ENCODE results near the gene ITGB5. TPM values are rescaled to one million over a fixed set of nuclear protein-coding genes. Genes with fewer than 3 reads are reported as not detected.

Gene ITGB5
- total RNA-seq, 1 experiment from 2014 or later: 339 TPM

DNA sequence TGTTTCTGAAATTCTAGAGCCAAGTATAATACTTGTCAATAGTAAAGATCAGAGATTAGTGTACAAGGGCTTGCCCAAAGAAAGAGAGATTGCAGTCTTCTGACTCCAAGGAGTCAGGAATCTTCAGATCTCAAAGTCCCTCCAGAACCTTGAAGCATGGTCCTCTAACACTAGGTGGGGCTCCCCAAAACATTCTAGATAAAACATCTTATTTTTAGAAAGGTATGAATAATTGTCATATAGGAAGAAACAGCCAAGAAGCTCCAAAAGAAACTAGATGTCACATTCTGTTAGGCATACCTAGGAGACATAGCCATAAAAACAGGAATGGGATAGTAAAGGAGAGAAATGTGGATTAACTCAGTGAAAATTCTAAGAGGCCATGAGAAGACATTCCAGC lies 36.7 kb upstream of the ITGB5 start (continued):
- TF ChIP-seq FOXJ3 (CRISPR knock-in tag; IDR thresholded peaks at IDR 0.05; ENCODE audit: borderline replicate concordance): no peak

DNA sequence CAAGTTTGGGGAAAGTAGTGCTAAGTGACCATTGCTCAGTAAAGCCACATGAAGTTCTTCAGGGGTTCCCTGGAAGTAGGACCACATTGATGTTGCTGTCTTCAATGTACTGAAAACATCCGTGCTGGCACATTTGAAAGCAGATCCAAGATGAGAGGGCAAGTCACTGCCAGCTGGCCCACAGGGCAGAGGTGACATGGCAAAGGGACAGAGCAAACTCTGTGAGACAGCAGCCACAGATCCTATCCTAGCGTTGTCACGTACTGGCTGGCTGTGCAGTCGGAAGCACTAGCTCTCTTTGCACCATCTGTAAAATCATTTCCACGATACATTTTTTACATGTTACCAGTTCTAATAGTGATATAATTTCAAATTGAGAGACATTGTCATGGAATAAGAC lies 33.6 kb upstream of the ITGB5 start:
- ATAC-seq (no peak), DNase-seq (ENCODE audit: low spot score) (no peak)
- H3K27me3 Mint-ChIP-seq (ENCODE audit: low read depth): no peaks in the 10 kb centered on the region
- H3K27ac Mint-ChIP-seq: no peak overlapping the region
- POLR2A ChIA-PET: no interaction called here
- TF ChIP-seq FOXK1 (CRISPR knock-in tag; IDR thresholded peaks at IDR 0.05) (no peak), ZNF219 (CRISPR knock-in tag; IDR thresholded peaks at IDR 0.05; ENCODE audit: borderline replicate concordance) (no peak), ZNF138 (CRISPR knock-in tag; conservative IDR thresholded peaks at IDR 0.05) (no peak), JUN (CRISPR knock-in tag; IDR thresholded peaks at IDR 0.05) (no peak), CREB1 (CRISPR knock-in tag; IDR thresholded peaks at IDR 0.05) (no peak), ZNF396 (CRISPR knock-in tag; IDR thresholded peaks at IDR 0.05; ENCODE audit: borderline replicate concordance) (no peak), ZNF425 (CRISPR knock-in tag; conservative IDR thresholded peaks at IDR 0.05) (no peak), NFATC4 (CRISPR knock-in tag; IDR thresholded peaks at IDR 0.05) (no peak)
- TF ChIP-seq, protein P1, sequence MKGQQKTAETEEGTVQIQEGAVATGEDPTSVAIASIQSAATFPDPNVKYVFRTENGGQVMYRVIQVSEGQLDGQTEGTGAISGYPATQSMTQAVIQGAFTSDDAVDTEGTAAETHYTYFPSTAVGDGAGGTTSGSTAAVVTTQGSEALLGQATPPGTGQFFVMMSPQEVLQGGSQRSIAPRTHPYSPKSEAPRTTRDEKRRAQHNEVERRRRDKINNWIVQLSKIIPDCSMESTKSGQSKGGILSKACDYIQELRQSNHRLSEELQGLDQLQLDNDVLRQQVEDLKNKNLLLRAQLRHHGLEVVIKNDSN (CRISPR knock-in tag; IDR thresholded peaks at IDR 0.05): no peak
- TF ChIP-seq, protein P2, sequence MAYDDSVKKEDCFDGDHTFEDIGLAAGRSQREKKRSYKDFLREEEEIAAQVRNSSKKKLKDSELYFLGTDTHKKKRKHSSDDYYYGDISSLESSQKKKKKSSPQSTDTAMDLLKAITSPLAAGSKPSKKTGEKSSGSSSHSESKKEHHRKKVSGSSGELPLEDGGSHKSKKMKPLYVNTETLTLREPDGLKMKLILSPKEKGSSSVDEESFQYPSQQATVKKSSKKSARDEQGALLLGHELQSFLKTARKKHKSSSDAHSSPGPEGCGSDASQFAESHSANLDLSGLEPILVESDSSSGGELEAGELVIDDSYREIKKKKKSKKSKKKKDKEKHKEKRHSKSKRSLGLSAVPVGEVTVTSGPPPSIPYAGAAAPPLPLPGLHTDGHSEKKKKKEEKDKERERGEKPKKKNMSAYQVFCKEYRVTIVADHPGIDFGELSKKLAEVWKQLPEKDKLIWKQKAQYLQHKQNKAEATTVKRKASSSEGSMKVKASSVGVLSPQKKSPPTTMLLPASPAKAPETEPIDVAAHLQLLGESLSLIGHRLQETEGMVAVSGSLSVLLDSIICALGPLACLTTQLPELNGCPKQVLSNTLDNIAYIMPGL (CRISPR knock-in tag; IDR thresholded peaks at IDR 0.05): no peak
- H3K36me3 Mint-ChIP-seq: no peaks in the 10 kb centered on the region
- CTCF ChIA-PET: interaction anchor here (1.2 kb wide), 1 partner anchor 20 kb away, joined by 3 read pairs; no protein-coding TSS in a partner anchor
- no peak overlapping the region for H3K4me3 Mint-ChIP-seq
- H3K4me1 Mint-ChIP-seq: no peaks in the 10 kb centered on the region
- no peaks in the 10 kb centered on the region for H3K9me3 Mint-ChIP-seq

DNA sequence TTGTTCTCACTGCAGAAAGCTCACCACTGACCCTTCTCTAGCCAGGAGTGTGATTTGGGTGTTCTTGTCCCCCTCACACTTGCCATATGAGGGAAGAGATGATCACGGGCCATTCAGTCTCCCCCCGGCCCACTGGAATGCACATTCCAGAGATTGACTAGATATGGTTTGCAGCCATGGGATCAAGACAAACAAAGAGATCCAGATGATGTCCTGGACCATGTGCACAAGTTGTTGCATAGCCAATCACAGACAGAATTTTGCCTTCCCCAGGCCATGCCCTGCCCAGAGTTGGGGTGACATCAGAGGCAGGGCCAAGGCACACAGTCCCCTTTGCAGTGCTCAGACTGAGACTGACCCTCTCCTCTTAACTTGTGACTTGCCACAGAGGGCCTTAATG lies 32.6 kb upstream of the ITGB5 start:
- ATAC-seq: no peak
- DNase-seq (ENCODE audit: low spot score): no peak
- H3K36me3 Mint-ChIP-seq: no peaks in the 10 kb centered on the region

GRCh38 chr3:124918524-124918923 lies 31.4 kb upstream of the ITGB5 start:
- ATAC-seq (no peak), DNase-seq (ENCODE audit: low spot score) (no peak)
- Mint-ChIP-seq H3K27me3 (ENCODE audit: low read depth) (no peaks in the 10 kb centered on the region), H3K27ac (no peak overlapping the region; the same call in 1 of the 2 replicates), H3K9me3 (no peaks in the 10 kb centered on the region), H3K4me1 (no peaks in the 10 kb centered on the region), H3K4me3 (no peak overlapping the region), H3K36me3 (no peaks in the 10 kb centered on the region)
- ChIA-PET POLR2A (no interaction called here), CTCF (interaction anchor here (1.1 to 1.8 kb wide), 3 partner anchors 10 to 157 kb away, joined by 3 to 5 read pairs (median 5); no protein-coding TSS in a partner anchor)
- TF ChIP-seq E2F1 (CRISPR knock-in tag; IDR thresholded peaks at IDR 0.05) (no peak), TP53 (CRISPR knock-in tag; IDR thresholded peaks at IDR 0.05) (no peak)

More for the DNA sequence above, 32.6 kb upstream of the ITGB5 start:
- no peaks in the 10 kb centered on the region for H3K27me3 Mint-ChIP-seq (ENCODE audit: low read depth)
- no peaks in the 10 kb centered on the region for H3K9me3 Mint-ChIP-seq
- ChIA-PET CTCF (interaction anchor here (1.0 to 1.2 kb wide), 2 partner anchors 19 to 231 kb away, joined by 3 read pairs; no protein-coding TSS in a partner anchor), POLR2A (no interaction called here)
- TF ChIP-seq FOXK1 (CRISPR knock-in tag; IDR thresholded peaks at IDR 0.05) (no peak), FOXJ3 (CRISPR knock-in tag; IDR thresholded peaks at IDR 0.05; ENCODE audit: borderline replicate concordance) (no peak), HMGA2 (CRISPR knock-in tag; IDR thresholded peaks at IDR 0.05) (no peak), ESRRA (CRISPR knock-in tag; IDR thresholded peaks at IDR 0.05; ENCODE audit: borderline replicate concordance) (no peak), MAX (CRISPR knock-in tag; IDR thresholded peaks at IDR 0.05) (no peak)
- no peaks in the 10 kb centered on the region for H3K4me1 Mint-ChIP-seq
- H3K27ac Mint-ChIP-seq: no peak overlapping the region
- no peak overlapping the region for H3K4me3 Mint-ChIP-seq

Data from WTC11 (cell line).